GM21529 (cell line): ENCODE measurements around the gene UBE3C.

Experiments used
- ATAC-seq: cut with Tn5 transposase; IDR thresholded peaks from one replicate; pipeline ENCODE4 v1.9.1; 2021; ENCODE audit not compliant: unreplicated experiment

Gene UBE3C

GRCh38 chr7:157318015-157318706 lies 179.4 kb downstream of the UBE3C start:
- ATAC-seq: peak; percentile 89
